Astrocyte (in vitro differentiated cells and primary cell): Measurements from ENCODE around the gene VGLL3. TPM values are rescaled to one million over a fixed set of nuclear protein-coding genes. Genes with fewer than 3 reads are reported as not detected.
A peak's percentile ranks its signal among the peaks of the same experiment; 100 is the strongest.

Source experiments
- DNase-seq: peaks from one replicate; pipeline ENCODE4 v3.0.0-alpha.2; 2010; ENCODE audit warnings: low read depth
- FAIRE-seq: peaks from 2 replicates; lab custom pipeline; 2011; peaks lifted over from hg19 to GRCh38; lab: Jason Lieb, UNC
- H2AFZ ChIP-seq: 2 replicates; pipeline ENCODE4 v1.6.0; 2012; ENCODE audit warnings: low read depth, low read length, inconsistent platforms
- H3K27ac ChIP-seq: 2 replicates; pipeline ENCODE4 v1.5.1; 2011; ENCODE audit warnings: low read depth, low read length, inconsistent platforms
- H3K27me3 ChIP-seq: 2 replicates; pipeline ENCODE4 v1.6.0; 2011; ENCODE audit warnings: low read length, inconsistent platforms; ENCODE audit not compliant: insufficient read depth
- H3K36me3 ChIP-seq: 2 replicates; pipeline ENCODE4 v1.5.1; 2011; ENCODE audit warnings: low read length, inconsistent platforms; ENCODE audit not compliant: insufficient read depth
- H3K4me1 ChIP-seq: 2 replicates; pipeline ENCODE4 v1.5.1; 2011; ENCODE audit warnings: low read length, inconsistent platforms; ENCODE audit not compliant: insufficient read depth
- H3K4me2 ChIP-seq: 2 replicates; pipeline ENCODE4 v1.6.0; 2012; ENCODE audit warnings: low read length, inconsistent platforms
- H3K4me3 ChIP-seq: 2 replicates; pipeline ENCODE4 v1.5.1; 2011; ENCODE audit warnings: low read depth, mild to moderate bottlenecking, low read length, inconsistent platforms; ENCODE audit not compliant: insufficient read depth
- H3K79me2 ChIP-seq: 2 replicates; pipeline ENCODE4 v1.6.0; 2012; ENCODE audit warnings: mild to moderate bottlenecking, low read length, inconsistent platforms; ENCODE audit not compliant: insufficient read depth
- H3K9ac ChIP-seq: 2 replicates; pipeline ENCODE4 v1.6.0; 2012; ENCODE audit warnings: mild to moderate bottlenecking, low read length, inconsistent platforms
- H3K9me3 ChIP-seq: 2 replicates; pipeline ENCODE4 v1.5.1; 2012; ENCODE audit warnings: low read depth, mild to moderate bottlenecking, low read length, inconsistent platforms; ENCODE audit not compliant: insufficient read depth
- H4K20me1 ChIP-seq: 2 replicates; pipeline ENCODE4 v1.6.0; 2012; ENCODE audit warnings: low read length, inconsistent platforms; ENCODE audit not compliant: insufficient read depth
- H3K27ac Mint-ChIP-seq: one replicate; pipeline ENCODE4 v1.8.0; 2021; ENCODE audit warnings: mild to moderate bottlenecking, mixed read lengths; ENCODE audit not compliant: unreplicated experiment
- H3K27me3 Mint-ChIP-seq: one replicate; pipeline ENCODE4 v1.8.0; 2021; ENCODE audit warnings: low read depth, mixed read lengths; ENCODE audit not compliant: unreplicated experiment
- H3K36me3 Mint-ChIP-seq: one replicate; pipeline ENCODE4 v1.8.0; 2021; ENCODE audit warnings: low read depth, mixed read lengths; ENCODE audit not compliant: unreplicated experiment
- H3K4me1 Mint-ChIP-seq: one replicate; pipeline ENCODE4 v1.8.0; 2021; ENCODE audit warnings: low read depth, mixed read lengths; ENCODE audit not compliant: unreplicated experiment
- H3K4me3 Mint-ChIP-seq: one replicate; pipeline ENCODE4 v1.8.0; 2021; ENCODE audit warnings: mild to moderate bottlenecking, moderate library complexity, mixed read lengths; ENCODE audit not compliant: unreplicated experiment
- H3K9me3 Mint-ChIP-seq: one replicate; pipeline ENCODE4 v1.8.0; 2021; ENCODE audit warnings: mild to moderate bottlenecking, mixed read lengths; ENCODE audit not compliant: unreplicated experiment
- CTCF ChIP-seq: IDR thresholded peaks from 2 replicates; pipeline ENCODE4 v1.5.1; 2011; ENCODE audit warnings: low read depth, mild to moderate bottlenecking, inconsistent platforms, low read length, moderate library complexity; ENCODE audit not compliant: insufficient read depth
- EZH2 ChIP-seq: IDR thresholded peaks from 2 replicates; pipeline ENCODE4 v1.6.1; 2012; ENCODE audit warnings: mild to moderate bottlenecking, low read length, inconsistent platforms; ENCODE audit not compliant: insufficient read depth
- total RNA-seq: library from RNA; stranded (reverse); gene quantifications from 2 replicates; pipeline ENCODE4 v1.2.1, GENCODE V29; 2021

The VGLL3 gene
- total RNA-seq, 1 donor from 2014 or later = 63.7 TPM

GRCh38 chr3:87002346-87002745 is 11.4 kb upstream of the VGLL3 start:
- Histone ChIP-seq H3K9me3 (no peaks in the 10 kb centered on the region), H3K27me3 (no peaks in the 10 kb centered on the region), H3K27ac (no peak overlapping the region), H3K79me2 (no peaks in the 10 kb centered on the region), H3K4me3 (no peak overlapping the region), H3K4me2 (no peak overlapping the region), H2AFZ (no peak overlapping the region), H3K9ac (no peak overlapping the region), H4K20me1 (no peaks in the 10 kb centered on the region), H3K4me1 (no peaks in the 10 kb centered on the region), H3K36me3 (no peaks in the 10 kb centered on the region)
- Mint-ChIP-seq H3K27ac (no peak overlapping the region), H3K36me3 (no peaks in the 10 kb centered on the region), H3K27me3 (no peaks in the 10 kb centered on the region), H3K4me3 (no peak overlapping the region), H3K9me3 (no peaks in the 10 kb centered on the region), H3K4me1 (no peaks in the 10 kb centered on the region)
- FAIRE-seq = no peak
- TF ChIP-seq CTCF (no peak), EZH2 (no peak)
- DNase-seq = no peak

GRCh38 chr3:87001473-87002098 is 10.6 kb upstream of the VGLL3 start:
- Histone ChIP-seq H4K20me1 (no peaks in the 10 kb centered on the region), H3K4me2 (no peak overlapping the region), H3K9me3 (no peaks in the 10 kb centered on the region), H3K27me3 (no peaks in the 10 kb centered on the region), H3K9ac (no peak overlapping the region), H3K79me2 (no peaks in the 10 kb centered on the region), H3K36me3 (no peaks in the 10 kb centered on the region), H3K27ac (no peak overlapping the region), H3K4me1 (peaks cover 6% of the 10 kb centered on the region), H2AFZ (no peak overlapping the region), H3K4me3 (no peak overlapping the region)
- DNase-seq (no peak), FAIRE-seq (peak; percentile 68)
- no peaks in the 10 kb centered on the region for H3K9me3 Mint-ChIP-seq
- TF ChIP-seq EZH2 (no peak), CTCF (no peak)
- peaks cover 7% of the 10 kb centered on the region for H3K4me1 Mint-ChIP-seq
- H3K27ac Mint-ChIP-seq = no peak overlapping the region
- H3K4me3 Mint-ChIP-seq = no peak overlapping the region
- H3K27me3 Mint-ChIP-seq = no peaks in the 10 kb centered on the region
- no peaks in the 10 kb centered on the region for H3K36me3 Mint-ChIP-seq

- no peaks in the 10 kb centered on the region for H3K27me3 Mint-ChIP-seq
- H3K9me3 ChIP-seq = no peaks in the 10 kb centered on the region
- no peak overlapping the region for H3K4me2 ChIP-seq
- H3K36me3 Mint-ChIP-seq = no peaks in the 10 kb centered on the region
- no peak overlapping the region for H3K4me3 Mint-ChIP-seq
- no peak overlapping the region for H3K4me3 ChIP-seq
- FAIRE-seq (no peak), DNase-seq (no peak)
- peaks cover 13% of the 10 kb centered on the region for H3K4me1 Mint-ChIP-seq
- no peak overlapping the region for H3K27ac Mint-ChIP-seq
- peaks cover 13% of the 10 kb centered on the region for H3K4me1 ChIP-seq
- TF ChIP-seq EZH2 (no peak), CTCF (no peak)
- no peaks in the 10 kb centered on the region for H3K79me2 ChIP-seq
- H3K9ac ChIP-seq = no peak overlapping the region
- H3K27ac ChIP-seq = no peak overlapping the region
- no peaks in the 10 kb centered on the region for H4K20me1 ChIP-seq
- no peak overlapping the region for H2AFZ ChIP-seq
- H3K27me3 ChIP-seq = no peaks in the 10 kb centered on the region
- no peaks in the 10 kb centered on the region for H3K9me3 Mint-ChIP-seq
- no peaks in the 10 kb centered on the region for H3K36me3 ChIP-seq
Measured at GRCh38 chr3:87000940-87001339, 10.0 kb upstream of the VGLL3 start.
